Fibroblast of mammary gland (primary cell): ENCODE results near the gene PRSS22.

ENCODE experiments used
- DNase-seq: peaks from one replicate; pipeline ENCODE4 v3.0.0-alpha.2; 2010; ENCODE audit warnings: low read depth
- H3K4me3 ChIP-seq: 2 replicates; pipeline ENCODE4 v1.5.1; 2011; ENCODE audit warnings: low read depth, mild to moderate bottlenecking, low read length, moderate library complexity; ENCODE audit not compliant: control insufficient read depth
- TF ChIP-seq, protein P1 (sequence below): conservative IDR thresholded peaks from 2 replicates; pipeline ENCODE4 v1.5.1; 2011; ENCODE audit warnings: low read depth, low read length, inconsistent platforms; ENCODE audit not compliant: control insufficient read depth, insufficient read depth

The PRSS22 gene

DNA sequence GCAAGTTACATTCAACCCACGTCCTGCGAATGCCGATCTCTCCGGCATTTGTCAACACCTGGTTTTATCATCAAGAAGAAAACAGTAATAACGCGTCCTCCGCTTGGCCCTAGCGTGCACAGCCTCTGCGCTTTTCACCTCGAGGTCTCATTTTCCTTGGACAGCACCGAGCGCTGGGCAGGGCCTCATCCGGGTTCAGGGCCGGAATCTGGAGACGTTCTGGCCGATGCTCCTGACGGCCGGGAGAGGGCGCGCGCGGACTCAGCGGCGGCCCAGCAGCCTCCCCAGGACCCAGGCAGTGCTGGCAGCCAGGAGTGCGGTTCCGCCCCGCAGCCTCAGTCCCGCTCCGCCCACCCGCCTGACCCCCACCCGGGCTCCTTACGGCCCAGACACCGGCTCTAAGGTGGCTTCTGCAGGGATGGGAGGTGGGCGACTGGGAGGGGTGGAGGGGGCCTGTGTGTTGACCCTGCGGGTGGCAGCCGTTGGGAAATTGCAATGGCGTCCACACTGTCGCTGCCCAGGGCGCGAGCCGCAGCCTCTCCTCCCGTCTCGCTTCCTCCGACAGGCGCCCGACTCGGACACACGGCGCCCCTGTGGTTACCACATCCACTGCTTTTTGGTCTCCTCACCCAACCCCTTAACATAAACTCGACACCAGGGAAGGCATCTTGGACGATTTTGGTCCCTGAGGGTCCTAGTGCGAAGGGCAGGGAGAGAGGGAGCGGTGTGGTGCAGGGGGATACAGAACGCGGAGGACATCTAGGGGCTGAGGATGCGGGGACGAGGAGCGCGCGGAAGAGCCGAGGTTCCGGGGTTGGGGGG is 46.3 kb upstream of the PRSS22 start:
- DNase-seq: peak; percentile 83
- TF ChIP-seq, protein P1, sequence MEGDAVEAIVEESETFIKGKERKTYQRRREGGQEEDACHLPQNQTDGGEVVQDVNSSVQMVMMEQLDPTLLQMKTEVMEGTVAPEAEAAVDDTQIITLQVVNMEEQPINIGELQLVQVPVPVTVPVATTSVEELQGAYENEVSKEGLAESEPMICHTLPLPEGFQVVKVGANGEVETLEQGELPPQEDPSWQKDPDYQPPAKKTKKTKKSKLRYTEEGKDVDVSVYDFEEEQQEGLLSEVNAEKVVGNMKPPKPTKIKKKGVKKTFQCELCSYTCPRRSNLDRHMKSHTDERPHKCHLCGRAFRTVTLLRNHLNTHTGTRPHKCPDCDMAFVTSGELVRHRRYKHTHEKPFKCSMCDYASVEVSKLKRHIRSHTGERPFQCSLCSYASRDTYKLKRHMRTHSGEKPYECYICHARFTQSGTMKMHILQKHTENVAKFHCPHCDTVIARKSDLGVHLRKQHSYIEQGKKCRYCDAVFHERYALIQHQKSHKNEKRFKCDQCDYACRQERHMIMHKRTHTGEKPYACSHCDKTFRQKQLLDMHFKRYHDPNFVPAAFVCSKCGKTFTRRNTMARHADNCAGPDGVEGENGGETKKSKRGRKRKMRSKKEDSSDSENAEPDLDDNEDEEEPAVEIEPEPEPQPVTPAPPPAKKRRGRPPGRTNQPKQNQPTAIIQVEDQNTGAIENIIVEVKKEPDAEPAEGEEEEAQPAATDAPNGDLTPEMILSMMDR: peak; percentile 65
- H3K4me3 ChIP-seq: peak overlapping the region; percentile 84

DNA sequence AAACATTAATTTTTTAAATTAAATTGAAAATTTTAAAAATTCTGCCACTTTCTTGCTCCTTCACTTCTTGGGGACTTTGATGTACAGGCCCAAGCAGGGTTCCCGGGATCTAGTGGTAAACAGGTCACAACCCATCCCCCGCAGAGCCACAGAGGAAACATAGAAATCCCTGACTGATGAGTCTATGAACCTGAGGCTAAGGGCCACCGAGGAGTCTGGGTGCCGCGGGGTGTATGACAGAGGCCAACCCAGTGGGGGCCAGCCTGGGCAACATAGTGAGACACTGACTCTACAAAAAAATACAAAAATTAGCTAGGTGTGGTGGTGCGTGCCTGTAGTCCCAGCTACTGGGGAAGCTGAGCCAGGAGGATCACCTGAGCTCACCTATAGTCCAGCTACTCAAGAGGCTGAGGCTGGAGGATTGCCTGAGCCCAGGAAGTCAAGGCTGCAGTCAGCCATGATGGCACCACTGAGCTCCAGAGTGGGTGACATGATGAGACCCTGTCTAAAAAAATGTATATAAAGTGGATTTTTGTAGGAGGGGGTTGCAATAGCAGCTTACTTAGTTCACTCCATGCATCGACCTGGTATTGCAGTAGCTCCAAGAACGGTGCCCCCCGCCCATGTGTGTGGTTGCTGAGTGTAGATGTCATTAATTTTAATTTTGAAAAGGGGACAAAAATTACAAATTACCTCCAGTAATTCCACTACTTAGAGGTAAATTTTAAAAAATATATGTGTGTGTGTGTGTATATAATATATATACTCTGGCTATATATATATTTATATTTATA is 44.6 kb upstream of the PRSS22 start:
- no peak for DNase-seq
- TF ChIP-seq, protein P1: no peak
- H3K4me3 ChIP-seq: no peak overlapping the region

DNA sequence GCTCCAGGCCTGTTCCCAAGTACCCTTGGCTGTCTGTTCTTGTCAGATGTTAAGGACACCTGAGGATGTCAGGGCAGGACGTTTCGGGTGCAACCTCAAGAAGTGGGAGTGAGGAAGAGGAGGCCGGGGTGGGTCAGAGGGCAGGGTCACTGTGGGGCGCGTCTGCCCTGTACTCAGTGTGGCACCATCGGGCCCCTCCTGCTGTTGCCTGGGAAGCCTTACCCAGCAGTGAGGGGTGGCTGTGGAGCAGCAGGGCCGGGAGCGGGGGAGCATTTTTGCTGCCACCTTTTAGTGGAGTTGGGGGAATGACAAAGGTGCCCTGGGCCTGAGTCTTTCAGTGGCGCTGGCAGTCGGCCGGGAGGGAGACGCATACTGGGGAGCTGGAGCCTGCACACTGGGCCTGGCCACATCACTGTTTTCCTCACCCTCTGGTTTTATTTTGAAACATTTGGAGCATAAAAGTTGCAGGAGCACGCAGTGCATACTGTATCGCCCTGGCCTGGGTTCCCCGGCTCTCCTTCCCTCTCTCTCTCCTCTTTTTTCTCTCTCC is 42.6 kb upstream of the PRSS22 start:
- TF ChIP-seq, protein P1: no peak
- no peak overlapping the region for H3K4me3 ChIP-seq
- no peak for DNase-seq

DNA sequence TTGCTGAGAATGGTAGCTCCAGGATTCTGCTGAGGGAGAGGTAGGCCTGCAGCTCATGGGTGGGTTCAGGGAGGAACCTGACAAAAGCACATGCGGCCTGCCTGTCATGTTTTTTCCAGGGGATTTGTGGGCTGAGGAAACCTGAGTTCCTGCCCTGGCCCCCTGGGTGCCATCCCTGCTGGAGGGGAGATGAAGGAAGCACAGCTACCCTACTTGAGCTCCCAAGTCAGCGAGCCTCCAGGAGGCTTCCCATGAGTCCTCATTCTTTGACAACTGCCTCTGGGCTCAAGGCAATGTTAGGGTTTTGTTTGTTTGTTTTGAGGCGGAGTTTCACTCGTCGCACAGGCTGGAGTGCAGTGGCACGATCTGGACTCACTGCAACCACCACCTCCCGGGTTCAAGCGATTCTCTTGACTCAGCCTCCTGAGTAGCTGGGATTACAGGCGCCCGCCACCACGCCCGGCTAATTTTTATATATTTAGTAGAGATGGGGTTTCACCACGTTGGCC is 41.6 kb upstream of the PRSS22 start:
- no peak overlapping the region for H3K4me3 ChIP-seq
- TF ChIP-seq, protein P1: no peak
- DNase-seq: no peak

DNA sequence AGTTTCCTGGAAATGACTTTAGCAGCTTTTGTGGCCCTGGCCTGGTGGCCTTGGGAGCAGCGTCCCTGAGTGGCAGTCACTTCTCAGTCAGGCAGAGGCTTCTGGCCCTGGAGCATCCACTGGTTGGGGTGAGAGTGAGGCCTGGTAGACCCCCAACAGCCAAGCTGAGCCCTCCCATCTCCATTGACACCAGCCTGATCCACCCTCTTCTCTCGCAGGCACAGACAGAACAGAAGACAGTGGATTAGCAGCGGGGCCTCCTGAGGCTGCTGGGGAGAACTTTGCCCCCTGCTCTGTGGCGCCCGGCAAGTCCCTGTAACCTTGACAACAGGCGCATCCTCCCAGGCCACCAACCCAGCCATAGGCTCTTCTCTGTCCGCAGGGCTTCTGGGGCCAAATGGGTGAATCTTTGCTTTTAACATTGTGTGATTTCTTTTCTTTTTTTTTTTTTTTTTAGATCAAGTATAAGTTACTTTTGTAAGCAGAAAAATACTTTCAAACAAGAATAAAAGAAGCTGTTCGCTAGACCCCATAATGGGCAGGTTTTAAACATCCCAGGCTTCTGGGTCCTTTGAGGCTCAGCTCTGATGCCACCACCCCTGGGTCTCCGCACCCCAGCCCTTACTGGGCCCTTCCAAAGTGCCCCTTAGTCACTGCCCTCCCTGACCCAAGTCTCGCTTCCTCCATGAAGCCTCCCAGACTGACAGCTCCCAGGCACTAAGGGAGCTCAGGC is 41.0 kb upstream of the PRSS22 start:
- H3K4me3 ChIP-seq: no peak overlapping the region
- TF ChIP-seq, protein P1: no peak
- no peak for DNase-seq

DNA sequence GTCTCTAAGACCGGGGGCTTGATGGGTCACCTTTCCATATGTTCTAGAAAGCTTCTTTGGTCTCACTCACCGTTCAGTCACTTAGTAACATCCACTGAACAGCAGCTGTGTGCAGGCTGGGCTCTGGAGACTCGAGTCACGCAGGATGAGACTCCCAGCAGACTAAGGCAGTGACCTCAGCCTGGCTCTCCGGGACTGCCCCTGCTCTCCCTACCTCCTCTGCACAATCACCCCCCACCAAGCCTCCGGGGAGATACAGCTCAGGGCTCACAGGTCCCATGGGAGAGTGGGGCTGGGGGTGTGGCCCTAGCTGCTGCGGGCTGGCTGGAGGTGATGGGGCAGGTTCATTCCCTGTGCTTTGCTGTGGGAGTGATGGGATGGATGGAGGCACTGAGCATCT is 39.1 kb upstream of the PRSS22 start:
- DNase-seq: peak; percentile 39
- TF ChIP-seq, protein P1: no peak
- no peak overlapping the region for H3K4me3 ChIP-seq
